Kidney (tissue), 14 donors: ENCODE measurements around the gene ATG4D. TPM values are rescaled to one million over a fixed set of nuclear protein-coding genes. Genes with fewer than 3 reads are reported as not detected.
A peak's percentile ranks its signal among the peaks of the same experiment; 100 is the strongest.

Experiments used
- DNase-seq, 5 donors: peaks; one replicate each; pipeline ENCODE4 v3.0.0-alpha.2; 2013 to 2020
- FAIRE-seq: peaks from 2 replicates; lab custom pipeline; 2012; peaks lifted over from hg19 to GRCh38; lab: Jason Lieb, UNC
- H3K27ac ChIP-seq, 2 donors: one replicate each; pipeline ENCODE4 v1.7.0; 2013; ENCODE audit warnings: low read depth in 2 of 2, low read length in 2 of 2, inconsistent platforms in 1 of 2
- H3K27me3 ChIP-seq: one replicate; pipeline ENCODE4 v1.7.1; 2013; ENCODE audit warnings: low read length, inconsistent platforms; ENCODE audit not compliant: control insufficient read depth, insufficient read depth
- H3K36me3 ChIP-seq, 3 donors: one replicate each; pipeline versions ENCODE4 v1.7.0 to v1.7.1; 2013; ENCODE audit warnings: low read length in 3 of 3, control low read depth in 1 of 3, inconsistent platforms in 1 of 3; ENCODE audit not compliant: insufficient read depth in 3 of 3, control insufficient read depth in 2 of 3
- H3K4me1 ChIP-seq, 3 donors: one replicate each; pipeline versions ENCODE4 v1.7.0 to v1.7.1; 2013; ENCODE audit warnings: low read length in 3 of 3, inconsistent platforms in 1 of 3, low read depth in 1 of 3; ENCODE audit not compliant: control insufficient read depth in 2 of 3, insufficient read depth in 2 of 3
- H3K4me3 ChIP-seq, 3 donors: one replicate each; pipeline versions ENCODE4 v1.7.0 to v1.8.1; 2013; ENCODE audit warnings: low read length in 3 of 3, control low read depth in 1 of 3, inconsistent platforms in 1 of 3
- H3K9ac ChIP-seq, 3 donors: one replicate each; pipeline versions ENCODE4 v1.7.0 to v1.7.1; 2013; ENCODE audit warnings: low read length in 3 of 3, control low read depth in 1 of 3, inconsistent platforms in 1 of 3
- H3K9me3 ChIP-seq, 3 donors: one replicate each; pipeline versions ENCODE4 v1.7.0 to v1.7.1; 2013; ENCODE audit warnings: low read length in 3 of 3, control low read depth in 1 of 3, inconsistent platforms in 1 of 3; ENCODE audit not compliant: control insufficient read depth in 2 of 3, insufficient read depth in 1 of 3
- intact Hi-C: fragments of 100-400 bp; cut with DNase I; formaldehyde crosslinking; loops from one replicate; pipeline ENCODE4 v1.11.1; 2022
- polyA plus RNA-seq: library from polyadenylated mRNA; stranded (reverse); fragments of 350-450 nt; fragmentation: Illumina TruSeq; extraction: RNeasy Lipid Tissue Mini Kit (QIAGEN cat#74804); gene quantifications from one replicate; pipeline ENCODE4 v1.2.3, GENCODE V29; 2014; ENCODE audit warnings: low read depth, low replicate concordance; ENCODE audit not compliant: insufficient read depth
- total RNA-seq: library from RNA; stranded (reverse); fragmentation: NEBNext Ultra II Directional; extraction: Animal tissue kit (Norgen Biotek cat#: 25700); gene quantifications from one replicate; pipeline ENCODE4 v1.2.1, GENCODE V29; 2021
- TF ChIP-seq, protein P1 (sequence below): IDR thresholded peaks from 3 replicates; pipeline ENCODE4 v1.5.1; 2012; ENCODE audit warnings: mild to moderate bottlenecking, moderate library complexity, borderline replicate concordance; ENCODE audit not compliant: insufficient read depth; ENCODE audit errors: extremely low read depth
- donor health status: control.
- donor health status: control.
- donor health status: control.
- donor health status: control.
- donor health status: control.
- donor health status: DM: yes; HTN: yes; CAD: no.
- donor health status: Normal renal cell carcinoma (clear cell type).

Gene ATG4D
- total and polyA plus RNA-seq, 2 donors from 2014 or later, result 32.7 to 91.7 TPM

DNA sequence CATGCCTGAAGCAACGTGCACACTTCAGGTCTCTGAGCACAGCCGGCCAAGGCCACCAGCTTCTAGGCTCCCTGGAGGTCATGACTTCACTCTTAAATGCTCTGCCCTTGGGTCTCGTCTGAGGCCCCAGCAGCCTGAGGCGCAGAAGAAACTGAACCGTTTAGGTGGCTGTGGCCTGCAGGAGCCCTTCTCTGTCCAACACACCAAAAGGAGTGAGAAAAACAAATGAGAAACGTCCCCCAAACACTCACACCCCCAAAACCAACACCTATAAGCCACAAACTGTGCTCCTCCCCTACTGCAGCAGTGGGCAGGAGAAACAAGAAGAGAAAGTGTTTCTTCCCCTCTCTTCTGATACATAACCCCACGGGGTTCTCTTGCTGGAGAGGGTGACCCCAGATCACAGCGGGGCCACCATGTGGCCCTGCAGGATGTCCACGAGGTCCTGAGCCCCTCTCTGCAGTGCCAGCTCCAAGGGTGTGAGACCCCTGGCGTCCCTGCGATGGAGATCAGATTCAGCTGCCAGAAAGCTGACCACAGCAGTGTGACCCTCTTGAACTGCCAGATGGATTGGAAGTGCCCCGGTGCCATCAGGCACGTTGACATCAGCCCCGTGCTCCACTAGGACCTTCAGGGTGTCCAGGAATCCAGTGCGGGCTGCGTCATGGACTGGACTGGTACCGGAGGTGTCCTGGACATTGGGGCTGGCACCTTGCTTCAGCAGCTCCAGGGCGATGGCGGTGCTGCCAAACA is 23.1 kb downstream of the ATG4D start:
- Histone ChIP-seq H3K4me3 (peak overlapping the region in 2 of 3 donors; percentile 56 to 66), H3K36me3 (no peaks in the 10 kb centered on the region), H3K27ac (peak overlapping the region; percentile 34 to 79), H3K9ac (peak overlapping the region in 1 of 3 donors; percentile 61), H3K27me3 (no peaks in the 10 kb centered on the region), H3K4me1 (peaks cover 0 to 18% (median 14%) of the 10 kb centered on the region in 3 donors), H3K9me3 (no peaks in the 10 kb centered on the region)
- intact Hi-C loops, result no loop called here
- DNase-seq (peak in 2 of 5 donors; percentile 67 to 84), FAIRE-seq (no peak)
- TF ChIP-seq, protein P1, sequence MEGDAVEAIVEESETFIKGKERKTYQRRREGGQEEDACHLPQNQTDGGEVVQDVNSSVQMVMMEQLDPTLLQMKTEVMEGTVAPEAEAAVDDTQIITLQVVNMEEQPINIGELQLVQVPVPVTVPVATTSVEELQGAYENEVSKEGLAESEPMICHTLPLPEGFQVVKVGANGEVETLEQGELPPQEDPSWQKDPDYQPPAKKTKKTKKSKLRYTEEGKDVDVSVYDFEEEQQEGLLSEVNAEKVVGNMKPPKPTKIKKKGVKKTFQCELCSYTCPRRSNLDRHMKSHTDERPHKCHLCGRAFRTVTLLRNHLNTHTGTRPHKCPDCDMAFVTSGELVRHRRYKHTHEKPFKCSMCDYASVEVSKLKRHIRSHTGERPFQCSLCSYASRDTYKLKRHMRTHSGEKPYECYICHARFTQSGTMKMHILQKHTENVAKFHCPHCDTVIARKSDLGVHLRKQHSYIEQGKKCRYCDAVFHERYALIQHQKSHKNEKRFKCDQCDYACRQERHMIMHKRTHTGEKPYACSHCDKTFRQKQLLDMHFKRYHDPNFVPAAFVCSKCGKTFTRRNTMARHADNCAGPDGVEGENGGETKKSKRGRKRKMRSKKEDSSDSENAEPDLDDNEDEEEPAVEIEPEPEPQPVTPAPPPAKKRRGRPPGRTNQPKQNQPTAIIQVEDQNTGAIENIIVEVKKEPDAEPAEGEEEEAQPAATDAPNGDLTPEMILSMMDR, result no peak

DNA sequence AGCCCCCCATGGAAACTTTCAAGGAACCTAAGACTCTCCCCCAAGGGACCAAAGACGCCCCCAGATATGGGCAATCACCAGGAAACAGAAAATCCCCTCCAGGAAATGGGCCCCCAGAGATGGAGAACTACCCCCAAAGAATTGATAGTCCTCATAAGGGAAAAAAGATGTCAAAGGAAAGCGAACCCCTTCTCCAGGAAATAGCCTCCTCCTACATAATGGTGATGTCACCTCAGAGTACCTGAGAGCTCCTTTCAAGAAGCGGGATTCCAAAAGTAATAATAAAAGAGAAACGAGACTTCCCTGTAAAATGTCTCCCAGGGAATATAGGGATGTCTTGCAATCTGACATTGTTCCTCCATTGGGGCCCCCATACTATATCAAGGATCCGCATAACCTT is 24.0 kb downstream of the ATG4D start:
- H3K4me3 ChIP-seq, result peak overlapping the region; percentile 47 to 63 (median 59)
- no peaks in the 10 kb centered on the region for H3K36me3 ChIP-seq
- FAIRE-seq, result no peak
- peak overlapping the region in 1 of 3 donors; percentile 22 for H3K9ac ChIP-seq
- no peak for DNase-seq
- H3K27me3 ChIP-seq, result no peaks in the 10 kb centered on the region
- peaks cover 0 to 18% (median 14%) of the 10 kb centered on the region in 3 donors for H3K4me1 ChIP-seq
- TF ChIP-seq, protein P1, result no peak
- no peaks in the 10 kb centered on the region for H3K9me3 ChIP-seq
- intact Hi-C loops, result no loop called here
- peak overlapping the region in 1 of 2 donors; percentile 79 for H3K27ac ChIP-seq

DNA sequence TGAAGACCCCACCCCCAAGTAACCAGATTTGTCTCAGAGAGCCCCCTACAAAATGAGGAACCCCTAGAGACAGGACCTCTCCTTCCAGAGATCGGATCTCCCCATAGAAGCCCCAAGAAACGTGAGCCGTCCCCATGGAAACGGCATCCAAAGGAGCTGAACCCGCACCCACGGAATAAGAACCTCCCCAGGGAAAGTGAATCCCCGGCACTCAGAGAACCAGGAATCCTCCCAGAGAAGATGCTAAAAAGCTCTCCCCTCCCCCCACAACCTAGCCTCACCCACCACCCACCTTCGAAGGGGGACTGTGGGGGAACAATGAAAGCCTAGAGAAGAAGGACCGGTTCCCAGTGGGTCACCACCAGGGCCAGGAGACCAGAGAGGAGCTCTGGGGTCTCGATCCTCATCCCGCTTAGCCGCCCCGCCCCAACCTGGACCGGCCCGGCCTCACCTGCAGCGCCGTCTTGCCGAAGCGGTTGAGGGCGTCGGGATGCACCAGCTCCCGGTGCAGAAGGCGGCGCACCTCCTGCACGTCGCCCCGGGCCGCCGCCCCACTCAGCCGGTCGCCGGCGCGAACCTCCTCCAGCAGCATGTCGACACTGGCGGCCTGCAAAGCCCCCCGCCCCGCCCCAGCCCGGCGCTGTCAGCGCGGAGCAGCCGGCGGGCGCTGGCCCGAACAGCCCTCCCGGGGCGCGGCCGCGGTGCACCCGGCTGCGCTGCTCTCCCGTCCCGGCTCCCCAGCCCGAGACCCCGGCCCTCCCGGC is 24.5 kb downstream of the ATG4D start:
- intact Hi-C loops, result no loop called here
- peak overlapping the region; percentile 47 to 63 (median 59) for H3K4me3 ChIP-seq
- H3K27me3 ChIP-seq, result no peaks in the 10 kb centered on the region
- no peaks in the 10 kb centered on the region for H3K9me3 ChIP-seq
- H3K9ac ChIP-seq, result peak overlapping the region in 2 of 3 donors; percentile 22 to 32
- peak in 1 of 5 donors; percentile 91 for DNase-seq
- H3K4me1 ChIP-seq, result peaks cover 0 to 18% (median 14%) of the 10 kb centered on the region in 3 donors
- no peak for FAIRE-seq
- no peaks in the 10 kb centered on the region for H3K36me3 ChIP-seq
- H3K27ac ChIP-seq, result peak overlapping the region in 1 of 2 donors; percentile 69
- TF ChIP-seq, protein P1, result no peak
